Erythroblast (primary cell): ENCODE data around the gene LMO3.
"Not testable (repeated sequence)": the region's sequence is repeated elsewhere in the genome, so short reads cannot be mapped to it uniquely, and the experiment has no call there.

ENCODE experiments used
- GATA1 ChIP-seq: IDR thresholded peaks from 2 replicates; pipeline ENCODE4 v1.6.1; 2011; ENCODE audit warnings: low read depth, mild to moderate bottlenecking, control low read depth, low read length, moderate library complexity
- POLR2A ChIP-seq: IDR thresholded peaks from 2 replicates; pipeline ENCODE4 v1.6.1; 2011; ENCODE audit warnings: mild to moderate bottlenecking, low read length

DNA sequence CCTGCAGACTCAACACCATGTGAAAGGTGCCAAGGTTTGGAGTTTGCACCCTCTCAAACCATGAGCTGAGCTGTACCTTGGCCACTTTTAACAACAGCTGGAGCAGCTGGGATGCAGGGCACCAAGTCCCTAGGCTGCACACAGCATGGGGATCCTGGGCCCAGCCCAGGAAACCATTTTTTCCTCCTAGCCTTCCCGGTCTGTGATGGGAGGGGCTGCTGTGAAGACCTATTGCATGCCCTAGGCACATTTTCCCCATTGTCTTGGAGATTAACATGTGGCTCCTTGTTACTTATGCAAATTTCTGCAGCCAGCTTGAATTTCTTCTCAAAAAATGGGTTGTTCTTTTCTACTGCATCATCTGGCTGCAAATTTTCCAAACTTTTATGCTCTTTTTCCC, 68.3 kb downstream of the LMO3 start:
- not testable (repeated sequence) for TF ChIP-seq POLR2A, GATA1
